Liver (tissue), 9 donors: Measurements from ENCODE around the gene ARSK. TPM values are rescaled to one million over a fixed set of nuclear protein-coding genes. Genes with fewer than 3 reads are reported as not detected.

ENCODE experiments used
- DNase-seq: peaks from one replicate; pipeline ENCODE4 v3.0.0-alpha.2; 2017; ENCODE audit warnings: low spot score
- H3K27ac ChIP-seq, 2 donors: one replicate each; pipeline ENCODE4 v1.7.0; 2013; ENCODE audit warnings: inconsistent platforms in 2 of 2, low read length in 2 of 2, control low read depth in 1 of 2, low read depth in 1 of 2, mild to moderate bottlenecking in 1 of 2
- H3K27me3 ChIP-seq, 4 donors: one replicate each; pipeline versions ENCODE4 v1.6.1 to v1.7.0; 2013; ENCODE audit warnings: low read length in 3 of 4, inconsistent platforms in 1 of 4, mild to moderate bottlenecking in 1 of 4, moderate library complexity in 1 of 4; ENCODE audit not compliant: control insufficient read depth in 4 of 4, insufficient read depth in 4 of 4
- H3K36me3 ChIP-seq, 4 donors: one replicate each; pipeline versions ENCODE4 v1.6.1 to v1.7.0; 2013; ENCODE audit warnings: low read length in 3 of 4, mild to moderate bottlenecking in 3 of 4, low read depth in 1 of 4, moderate library complexity in 1 of 4; ENCODE audit not compliant: control insufficient read depth in 4 of 4, insufficient read depth in 3 of 4
- H3K4me1 ChIP-seq, 4 donors: one replicate each; pipeline versions ENCODE4 v1.6.1 to v1.7.0; 2013; ENCODE audit warnings: low read length in 3 of 4, mild to moderate bottlenecking in 3 of 4, moderate library complexity in 1 of 4; ENCODE audit not compliant: control insufficient read depth in 4 of 4, insufficient read depth in 4 of 4
- H3K4me3 ChIP-seq, 3 donors: one replicate each; pipeline versions ENCODE4 v1.6.1 to v1.7.0; 2013; ENCODE audit warnings: low read length in 3 of 3, control low read depth in 1 of 3, low read depth in 1 of 3, mild to moderate bottlenecking in 1 of 3
- H3K9ac ChIP-seq, 2 donors: one replicate each; pipeline ENCODE4 v1.7.0; 2013; ENCODE audit warnings: low read length in 2 of 2, mild to moderate bottlenecking in 2 of 2, moderate library complexity in 2 of 2, control low read depth in 1 of 2, low read depth in 1 of 2
- H3K9me3 ChIP-seq, 4 donors: one replicate each; pipeline versions ENCODE4 v1.6.1 to v1.7.0; 2013; ENCODE audit warnings: low read length in 3 of 4; ENCODE audit not compliant: control insufficient read depth in 4 of 4
- GABPA ChIP-seq, 2 donors: IDR thresholded peaks in 1 of 2; conservative IDR thresholded peaks in 1 of 2; 2 replicates each; pipeline ENCODE4 v1.6.1; 2016; ENCODE audit warnings: antibody characterized with exemption in 2 of 2, mild to moderate bottlenecking in 1 of 2, moderate library complexity in 1 of 2
- HNF4A ChIP-seq, 2 donors: conservative IDR thresholded peaks; 2 replicates each; pipeline ENCODE4 v1.6.1; 2016; ENCODE audit warnings: antibody characterized with exemption in 2 of 2, mild to moderate bottlenecking in 2 of 2
- HNF4G ChIP-seq: IDR thresholded peaks from 2 replicates; pipeline ENCODE4 v1.6.1; 2016; ENCODE audit warnings: antibody characterized with exemption
- JUND ChIP-seq, 2 donors: IDR thresholded peaks; 2 replicates each; pipeline ENCODE4 v1.6.1; 2016; ENCODE audit warnings: antibody characterized with exemption in 2 of 2
- MAX ChIP-seq: IDR thresholded peaks from 2 replicates; pipeline ENCODE4 v1.6.1; 2016; ENCODE audit warnings: antibody characterized with exemption
- NR2F2 ChIP-seq: IDR thresholded peaks from 2 replicates; pipeline ENCODE4 v1.6.1; 2016; ENCODE audit warnings: antibody characterized with exemption
- RAD21 ChIP-seq, 2 donors: IDR thresholded peaks; 2 replicates each; pipeline ENCODE4 v1.6.1; 2016; ENCODE audit warnings: antibody characterized with exemption in 2 of 2, mild to moderate bottlenecking in 2 of 2
- REST ChIP-seq: IDR thresholded peaks from 2 replicates; pipeline ENCODE4 v1.6.1; 2016; ENCODE audit warnings: antibody characterized with exemption, mild to moderate bottlenecking
- RXRA ChIP-seq, 2 donors: IDR thresholded peaks; 2 replicates each; pipeline ENCODE4 v1.6.1; 2017 to 2018; ENCODE audit warnings: antibody characterized with exemption in 2 of 2, mild to moderate bottlenecking in 1 of 2
- SP1 ChIP-seq: IDR thresholded peaks from 2 replicates; pipeline ENCODE4 v1.6.1; 2018; ENCODE audit warnings: antibody characterized with exemption, mild to moderate bottlenecking
- TAF1 ChIP-seq: conservative IDR thresholded peaks from 2 replicates; pipeline ENCODE4 v1.6.1; 2016; ENCODE audit warnings: antibody characterized with exemption, mild to moderate bottlenecking
- YY1 ChIP-seq: IDR thresholded peaks from 2 replicates; pipeline ENCODE4 v1.6.1; 2016; ENCODE audit warnings: antibody characterized with exemption, mild to moderate bottlenecking
- WGBS: extraction: QIAGEN DNeasy Blood & Tissue Kit; methylation state at CpG from one replicate; pipeline ENCODE4 v1.1.7; 2013; 5-methylcytosine and 5-hydroxymethylcytosine counted together
- polyA plus RNA-seq, 2 donors: library from polyadenylated mRNA; stranded (reverse) in 1 of 2; unstranded in 1 of 2; fragments of 200-250 nt in 1 of 2; fragments of >200 nt in 1 of 2; fragmentation: Nextera tagmentation in 1 of 2; extraction: Ambion mirVana in 1 of 2; gene quantifications; one replicate each; pipeline versions ENCODE4 v1.2.1 to v1.2.3, GENCODE V29; 2013 to 2015
- total RNA-seq, 2 donors: library from RNA; depleted of rRNA; stranded (reverse); fragments of >200 nt; gene quantifications; one replicate each; pipeline ENCODE4 v1.2.3, GENCODE V29; 2014
- TF ChIP-seq, protein P1 (sequence below): fragments of 150-350 bp; IDR thresholded peaks from 2 replicates; pipeline ENCODE4 v1.5.1; 2017; ENCODE audit warnings: improper control_type of control experiment, low read depth, low read length; ENCODE audit not compliant: missing input control
- TF ChIP-seq, protein P2 (sequence below): IDR thresholded peaks from 2 replicates; pipeline ENCODE4 v1.6.1; 2016; ENCODE audit warnings: antibody characterized with exemption
- donor health status: healthy.
- donor health status: healthy.
- donor health status: healthy.
- donor health status: healthy.
- donor health status: healthy.

The ARSK gene
- total and polyA plus RNA-seq, 4 donors: 2.4 to 6.8 (median 3.3) TPM

- TF ChIP-seq REST (peak; percentile 94), RXRA (IDR thresholded peaks at IDR 0.05) (peak; percentile 80 to 83)
Observed at GRCh38 chr5:95641741-95642220, 86.9 kb downstream of the ARSK start (continued).

- H3K9me3 ChIP-seq: no peaks in the 10 kb centered on the region
- H3K4me3 ChIP-seq: no peak overlapping the region
- TF ChIP-seq TAF1: no peak
- no peak for TF ChIP-seq GABPA (IDR thresholded peaks at IDR 0.05 in 1 of 2, conservative IDR thresholded peaks at IDR 0.05 in 1 of 2)
- TF ChIP-seq JUND (IDR thresholded peaks at IDR 0.05): no peak
- TF ChIP-seq NR2F2: no peak
- TF ChIP-seq, protein P1, sequence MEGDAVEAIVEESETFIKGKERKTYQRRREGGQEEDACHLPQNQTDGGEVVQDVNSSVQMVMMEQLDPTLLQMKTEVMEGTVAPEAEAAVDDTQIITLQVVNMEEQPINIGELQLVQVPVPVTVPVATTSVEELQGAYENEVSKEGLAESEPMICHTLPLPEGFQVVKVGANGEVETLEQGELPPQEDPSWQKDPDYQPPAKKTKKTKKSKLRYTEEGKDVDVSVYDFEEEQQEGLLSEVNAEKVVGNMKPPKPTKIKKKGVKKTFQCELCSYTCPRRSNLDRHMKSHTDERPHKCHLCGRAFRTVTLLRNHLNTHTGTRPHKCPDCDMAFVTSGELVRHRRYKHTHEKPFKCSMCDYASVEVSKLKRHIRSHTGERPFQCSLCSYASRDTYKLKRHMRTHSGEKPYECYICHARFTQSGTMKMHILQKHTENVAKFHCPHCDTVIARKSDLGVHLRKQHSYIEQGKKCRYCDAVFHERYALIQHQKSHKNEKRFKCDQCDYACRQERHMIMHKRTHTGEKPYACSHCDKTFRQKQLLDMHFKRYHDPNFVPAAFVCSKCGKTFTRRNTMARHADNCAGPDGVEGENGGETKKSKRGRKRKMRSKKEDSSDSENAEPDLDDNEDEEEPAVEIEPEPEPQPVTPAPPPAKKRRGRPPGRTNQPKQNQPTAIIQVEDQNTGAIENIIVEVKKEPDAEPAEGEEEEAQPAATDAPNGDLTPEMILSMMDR: no peak
- TF ChIP-seq HNF4G: no peak
- TF ChIP-seq MAX: no peak
- TF ChIP-seq, protein P2, sequence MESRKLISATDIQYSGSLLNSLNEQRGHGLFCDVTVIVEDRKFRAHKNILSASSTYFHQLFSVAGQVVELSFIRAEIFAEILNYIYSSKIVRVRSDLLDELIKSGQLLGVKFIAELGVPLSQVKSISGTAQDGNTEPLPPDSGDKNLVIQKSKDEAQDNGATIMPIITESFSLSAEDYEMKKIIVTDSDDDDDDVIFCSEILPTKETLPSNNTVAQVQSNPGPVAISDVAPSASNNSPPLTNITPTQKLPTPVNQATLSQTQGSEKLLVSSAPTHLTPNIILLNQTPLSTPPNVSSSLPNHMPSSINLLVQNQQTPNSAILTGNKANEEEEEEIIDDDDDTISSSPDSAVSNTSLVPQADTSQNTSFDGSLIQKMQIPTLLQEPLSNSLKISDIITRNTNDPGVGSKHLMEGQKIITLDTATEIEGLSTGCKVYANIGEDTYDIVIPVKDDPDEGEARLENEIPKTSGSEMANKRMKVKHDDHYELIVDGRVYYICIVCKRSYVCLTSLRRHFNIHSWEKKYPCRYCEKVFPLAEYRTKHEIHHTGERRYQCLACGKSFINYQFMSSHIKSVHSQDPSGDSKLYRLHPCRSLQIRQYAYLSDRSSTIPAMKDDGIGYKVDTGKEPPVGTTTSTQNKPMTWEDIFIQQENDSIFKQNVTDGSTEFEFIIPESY: no peak
- TF ChIP-seq YY1: no peak
- TF ChIP-seq SP1: peak; percentile 43
- TF ChIP-seq HNF4A (conservative IDR thresholded peaks at IDR 0.05): peak; percentile 60 to 61
- peak; percentile 32 to 54 for TF ChIP-seq RXRA (IDR thresholded peaks at IDR 0.05)
- TF ChIP-seq RAD21 (IDR thresholded peaks at IDR 0.05): peak in 1 of 2 donors; percentile 19
- DNase-seq: no peak
- no peaks in the 10 kb centered on the region for H3K36me3 ChIP-seq
- 69% methylated on average over 7 of the region's 7 CpGs for WGBS
- peak overlapping the region; percentile 11 to 13 for H3K27ac ChIP-seq
- no peaks in the 10 kb centered on the region for H3K27me3 ChIP-seq
- peaks cover 7 to 43% (median 16%) of the 10 kb centered on the region in 4 donors for H3K4me1 ChIP-seq
- peak overlapping the region in 1 of 2 donors; percentile 21 for H3K9ac ChIP-seq
Observed at GRCh38 chr5:95643152-95643551, 88.3 kb downstream of the ARSK start.
